Adrenal gland (tissue), 5 donors: Measurements from ENCODE around the gene GNAT1.

ENCODE experiments used
- POLR2A ChIP-seq, 2 donors: fragments of 450-650 bp; IDR thresholded peaks; one replicate each; pipeline ENCODE4 v1.6.1; 2017; ENCODE audit warnings: antibody characterized with exemption in 2 of 2, mild to moderate bottlenecking in 2 of 2, moderate library complexity in 1 of 2
- TF ChIP-seq, protein P1 (sequence below), 6 experiments: fragments of 450-650 bp in 4 of 6; fragments of 200-600 bp in 2 of 6; sonication (generic) in 1 of 6; IDR thresholded peaks; 1 replicate in 5 of 6; 2 replicates in 1 of 6; pipeline versions ENCODE4 v1.5.1 to v1.8.0; 2016 to 2021; ENCODE audit warnings: antibody characterized with exemption in 6 of 6, mild to moderate bottlenecking in 2 of 6, moderate library complexity in 1 of 6
- donor health status: DM: no; HTN: no; CAD: no.

DNA sequence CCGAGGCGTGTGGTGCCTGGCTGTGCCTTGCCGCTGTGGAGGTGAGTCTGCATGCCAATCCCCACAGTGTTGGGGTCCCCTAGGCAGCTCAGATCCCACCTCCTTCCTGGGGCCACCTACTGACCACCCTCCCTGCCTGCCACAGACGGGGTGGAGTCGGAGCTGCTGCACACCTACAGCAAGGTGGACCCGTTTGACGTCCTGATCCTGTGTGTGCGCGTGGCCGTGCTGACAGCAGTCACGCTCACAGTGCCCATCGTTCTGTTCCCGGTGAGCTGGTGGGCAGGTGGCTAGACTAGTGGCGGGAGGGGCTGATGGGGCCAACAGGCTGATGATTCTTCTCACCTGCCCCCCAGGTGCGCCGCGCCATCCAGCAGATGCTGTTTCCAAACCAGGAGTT, 27.0 kb downstream of the GNAT1 start:
- TF ChIP-seq, protein P1, sequence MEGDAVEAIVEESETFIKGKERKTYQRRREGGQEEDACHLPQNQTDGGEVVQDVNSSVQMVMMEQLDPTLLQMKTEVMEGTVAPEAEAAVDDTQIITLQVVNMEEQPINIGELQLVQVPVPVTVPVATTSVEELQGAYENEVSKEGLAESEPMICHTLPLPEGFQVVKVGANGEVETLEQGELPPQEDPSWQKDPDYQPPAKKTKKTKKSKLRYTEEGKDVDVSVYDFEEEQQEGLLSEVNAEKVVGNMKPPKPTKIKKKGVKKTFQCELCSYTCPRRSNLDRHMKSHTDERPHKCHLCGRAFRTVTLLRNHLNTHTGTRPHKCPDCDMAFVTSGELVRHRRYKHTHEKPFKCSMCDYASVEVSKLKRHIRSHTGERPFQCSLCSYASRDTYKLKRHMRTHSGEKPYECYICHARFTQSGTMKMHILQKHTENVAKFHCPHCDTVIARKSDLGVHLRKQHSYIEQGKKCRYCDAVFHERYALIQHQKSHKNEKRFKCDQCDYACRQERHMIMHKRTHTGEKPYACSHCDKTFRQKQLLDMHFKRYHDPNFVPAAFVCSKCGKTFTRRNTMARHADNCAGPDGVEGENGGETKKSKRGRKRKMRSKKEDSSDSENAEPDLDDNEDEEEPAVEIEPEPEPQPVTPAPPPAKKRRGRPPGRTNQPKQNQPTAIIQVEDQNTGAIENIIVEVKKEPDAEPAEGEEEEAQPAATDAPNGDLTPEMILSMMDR (IDR thresholded peaks at IDR 0.05), result no peak
- no peak for TF ChIP-seq POLR2A (IDR thresholded peaks at IDR 0.05)
